ENCODE measurements around the gene CDK19. TPM values are rescaled to one million over a fixed set of nuclear protein-coding genes. Genes with fewer than 3 reads are reported as not detected.

The CDK19 gene
- polyA plus RNA-seq, 1 donor from 2014 or later = 40.7 TPM

- TF ChIP-seq EZH2 (IDR thresholded peaks at IDR 0.05; ENCODE audit: borderline replicate concordance, insufficient read depth, low read length, poor library complexity, severe bottlenecking) (no peak), CTCF (IDR thresholded peaks at IDR 0.05; ENCODE audit: poor library complexity, severe bottlenecking) (no peak), REST (IDR thresholded peaks at IDR 0.05; ENCODE audit: borderline replicate concordance) (no peak), SMC3 (conservative IDR thresholded peaks at IDR 0.05; ENCODE audit: poor library complexity) (no peak), EP300 (conservative IDR thresholded peaks at IDR 0.05; ENCODE audit: poor library complexity, severe bottlenecking) (no peak), MXI1 (conservative IDR thresholded peaks at IDR 0.05; ENCODE audit: poor library complexity, severe bottlenecking) (no peak), RAD21 (conservative IDR thresholded peaks at IDR 0.05) (no peak), TAF1 (IDR thresholded peaks at IDR 0.05; ENCODE audit: low read depth) (no peak), POLR2AphosphoS5 (IDR thresholded peaks at IDR 0.05) (no peak)
These were observed 111.2 kb downstream of the CDK19 start for GRCh38 chr6:110703906-110704594.

GRCh38 chr6:110703010-110703905 lies 112.0 kb downstream of the CDK19 start:
- no peaks in the 10 kb centered on the region for H4K20me1 ChIP-seq (ENCODE audit: insufficient read depth)
- H3K4me2 ChIP-seq (ENCODE audit: low read length) = no peak overlapping the region
- H3K27me3 ChIP-seq (ENCODE audit: insufficient read depth, low read depth, low read length) = no peaks in the 10 kb centered on the region
- no peaks in the 10 kb centered on the region for H3K79me2 ChIP-seq (replicated peaks; ENCODE audit: insufficient read depth, low read length)
- no peak overlapping the region for H3K4me3 ChIP-seq (ENCODE audit: low read length)
- no peak overlapping the region for H3K27ac ChIP-seq (ENCODE audit: low read length)
- H3K9me2 ChIP-seq (ENCODE audit: insufficient read depth, low read length) = no peaks in the 10 kb centered on the region
- no peaks in the 10 kb centered on the region for H3F3A ChIP-seq (ENCODE audit: insufficient read depth, low read length, poor library complexity, severe bottlenecking)
- H3K36me3 ChIP-seq (ENCODE audit: insufficient read depth, low read length) = no peaks in the 10 kb centered on the region
- H3K9ac ChIP-seq (ENCODE audit: low read length) = no peak overlapping the region
- TF ChIP-seq SMC3 (conservative IDR thresholded peaks at IDR 0.05; ENCODE audit: poor library complexity) (no peak), RAD21 (conservative IDR thresholded peaks at IDR 0.05) (no peak), EP300 (conservative IDR thresholded peaks at IDR 0.05; ENCODE audit: poor library complexity, severe bottlenecking) (no peak), POLR2AphosphoS5 (IDR thresholded peaks at IDR 0.05) (no peak), MXI1 (conservative IDR thresholded peaks at IDR 0.05; ENCODE audit: poor library complexity, severe bottlenecking) (no peak), CTCF (IDR thresholded peaks at IDR 0.05; ENCODE audit: poor library complexity, severe bottlenecking) (no peak), EZH2 (IDR thresholded peaks at IDR 0.05; ENCODE audit: borderline replicate concordance, insufficient read depth, low read length, poor library complexity, severe bottlenecking) (no peak), REST (IDR thresholded peaks at IDR 0.05; ENCODE audit: borderline replicate concordance) (no peak), TAF1 (IDR thresholded peaks at IDR 0.05; ENCODE audit: low read depth) (no peak)
- no peak overlapping the region for H2AFZ ChIP-seq (ENCODE audit: low read depth, low read length)
- no peaks in the 10 kb centered on the region for H3K9me3 ChIP-seq (ENCODE audit: low read length)

More at GRCh38 chr6:110703906-110704594, 111.2 kb downstream of the CDK19 start:
- H3K9me3 ChIP-seq (ENCODE audit: low read length) = no peaks in the 10 kb centered on the region
- H4K20me1 ChIP-seq (ENCODE audit: insufficient read depth) = no peaks in the 10 kb centered on the region
- H2AFZ ChIP-seq (ENCODE audit: low read depth, low read length) = no peak overlapping the region
- H3K27ac ChIP-seq (ENCODE audit: low read length) = no peak overlapping the region
- H3K36me3 ChIP-seq (ENCODE audit: insufficient read depth, low read length) = no peaks in the 10 kb centered on the region
- no peak overlapping the region for H3K4me3 ChIP-seq (ENCODE audit: low read length)
- no peak overlapping the region for H3K9ac ChIP-seq (ENCODE audit: low read length)
- H3K9me2 ChIP-seq (ENCODE audit: insufficient read depth, low read length) = no peaks in the 10 kb centered on the region
- H3K79me2 ChIP-seq (replicated peaks; ENCODE audit: insufficient read depth, low read length) = no peaks in the 10 kb centered on the region
- H3K27me3 ChIP-seq (ENCODE audit: insufficient read depth, low read depth, low read length) = no peaks in the 10 kb centered on the region
- H3F3A ChIP-seq (ENCODE audit: insufficient read depth, low read length, poor library complexity, severe bottlenecking) = no peaks in the 10 kb centered on the region
- no peak overlapping the region for H3K4me2 ChIP-seq (ENCODE audit: low read length)

Measured in neural cell (in vitro differentiated cells).